HG03354 (cell line): ENCODE measurements around the gene VAPA.
"Not testable (repeated sequence)": the region's sequence is repeated elsewhere in the genome, so short reads cannot be mapped to it uniquely, and the experiment has no call there.

Experiments
- ATAC-seq: cut with Tn5 transposase; IDR thresholded peaks from one replicate; pipeline ENCODE4 v1.9.1; 2021; ENCODE audit warnings: mild to moderate bottlenecking; ENCODE audit not compliant: unreplicated experiment, poor library complexity, severe bottlenecking

Gene VAPA

DNA sequence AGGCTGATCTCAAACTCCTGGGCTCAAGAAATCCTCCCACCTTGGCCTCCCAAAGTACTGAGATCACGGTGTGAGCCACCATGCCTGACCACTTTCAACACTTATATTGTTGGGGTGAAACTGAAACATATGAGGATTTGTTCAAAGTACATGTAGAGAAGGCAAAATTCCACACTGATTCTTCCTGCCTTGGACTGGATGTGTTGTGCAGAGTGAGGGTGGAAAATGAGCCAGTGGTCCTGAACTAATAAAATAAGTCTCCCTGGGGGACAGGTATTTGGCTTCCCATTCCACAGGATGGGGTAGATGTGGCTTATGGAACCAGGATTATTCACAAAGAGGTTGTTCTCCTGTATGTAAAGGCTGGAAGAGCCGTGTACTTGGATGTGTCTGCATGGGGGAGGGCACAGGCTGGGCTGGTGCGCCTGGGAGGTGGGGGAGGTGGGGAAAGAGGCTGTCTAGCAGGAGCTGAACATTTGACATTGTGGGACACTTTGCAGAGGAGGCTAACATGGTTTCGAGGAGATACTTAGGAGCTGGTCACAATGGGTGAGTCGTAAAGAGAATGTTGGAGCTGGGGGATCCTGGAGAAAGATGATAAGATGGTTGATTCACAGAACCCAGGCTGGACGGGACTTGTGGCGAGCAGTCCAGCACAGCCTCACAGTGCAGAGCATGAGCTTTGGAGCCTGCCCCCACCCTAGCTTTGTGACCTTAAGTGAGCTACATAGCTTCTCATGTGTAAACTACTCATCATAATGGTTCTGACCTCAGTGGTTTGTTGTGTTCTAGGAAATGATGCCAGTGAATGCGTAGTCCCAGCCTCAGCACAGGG is 28.4 kb upstream of the VAPA start, which contains the start of gene TXNDC2:
Gene TXNDC2 (plus strand): TSS at position 804 of the 835 bp plus-strand sequence. CDS start 708 bp downstream, outside the sequence.
- ATAC-seq = no peak

DNA sequence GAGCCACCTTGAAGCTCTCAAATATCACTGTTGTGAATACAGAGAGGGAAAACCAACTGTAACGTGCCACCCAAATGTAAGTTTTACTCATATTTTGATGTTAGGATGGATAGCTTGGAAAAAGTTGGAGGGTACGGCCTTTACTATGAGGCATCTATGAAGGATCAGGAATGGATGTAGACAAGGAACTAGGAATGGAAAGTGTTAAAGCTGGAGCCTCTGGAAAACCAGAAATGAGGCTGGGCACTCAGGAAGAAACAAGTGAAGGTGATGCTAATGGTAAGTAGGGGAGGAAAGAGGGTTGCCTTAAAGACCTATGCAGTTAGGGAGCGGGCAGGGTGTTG is 27.8 kb upstream of the VAPA start:
- ATAC-seq = no peak

DNA sequence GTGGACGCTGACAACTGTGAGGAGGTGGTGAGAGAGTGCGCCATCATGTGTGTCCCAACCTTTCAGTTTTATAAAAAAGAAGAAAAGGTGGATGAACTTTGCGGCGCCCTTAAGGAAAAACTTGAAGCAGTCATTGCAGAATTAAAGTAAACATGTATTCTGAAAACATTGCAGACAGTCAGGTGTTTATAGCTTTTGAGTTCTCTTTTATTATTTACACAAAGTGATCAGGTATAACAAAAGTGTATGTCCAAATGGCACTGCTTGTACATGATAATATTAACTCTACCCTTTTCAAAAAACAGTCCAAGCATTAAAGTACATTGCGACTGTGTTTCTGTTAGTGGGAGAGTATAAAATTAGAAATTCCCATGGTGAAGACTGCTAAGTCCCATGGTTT is 25.8 kb upstream of the VAPA start:
- ATAC-seq = no peak

DNA sequence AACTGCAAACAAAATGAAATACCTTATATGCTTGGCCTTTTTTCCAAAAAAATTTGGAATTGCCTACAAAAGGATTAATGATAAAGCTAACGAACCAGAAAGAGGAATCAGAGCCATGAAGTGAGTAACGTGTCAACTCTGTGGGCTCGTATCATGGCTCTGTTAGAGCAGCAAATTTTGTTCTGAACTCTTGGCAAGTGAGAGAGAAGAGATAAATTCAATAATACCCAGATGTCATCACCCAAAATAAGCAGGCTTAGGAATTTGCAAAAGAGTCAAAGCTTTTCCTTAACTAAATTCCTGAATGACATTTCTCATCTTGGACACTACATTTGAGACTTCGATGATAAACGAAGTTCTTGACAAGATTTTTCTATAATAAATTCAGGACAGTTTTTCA is 23.6 kb upstream of the VAPA start:
- no peak for ATAC-seq

DNA sequence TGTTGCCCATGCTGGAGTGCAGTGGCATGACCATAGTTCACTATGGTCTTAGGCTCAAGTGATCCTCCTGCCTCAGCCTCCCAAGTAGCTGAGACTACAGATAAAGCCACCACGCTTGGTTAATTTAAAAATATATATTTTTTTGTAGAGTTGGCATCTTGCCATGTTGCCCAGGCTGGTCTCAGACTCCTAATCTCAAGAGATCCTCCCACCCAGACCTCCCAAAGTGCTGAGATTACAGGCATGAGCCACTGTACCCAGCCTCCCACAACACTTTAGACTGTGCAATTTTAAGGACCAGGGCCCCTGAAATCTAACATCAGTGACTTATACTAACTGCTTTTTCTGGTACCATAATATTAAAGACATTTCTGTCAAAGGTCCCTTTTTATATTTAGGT is 22.9 kb upstream of the VAPA start:
- ATAC-seq = no peak

DNA sequence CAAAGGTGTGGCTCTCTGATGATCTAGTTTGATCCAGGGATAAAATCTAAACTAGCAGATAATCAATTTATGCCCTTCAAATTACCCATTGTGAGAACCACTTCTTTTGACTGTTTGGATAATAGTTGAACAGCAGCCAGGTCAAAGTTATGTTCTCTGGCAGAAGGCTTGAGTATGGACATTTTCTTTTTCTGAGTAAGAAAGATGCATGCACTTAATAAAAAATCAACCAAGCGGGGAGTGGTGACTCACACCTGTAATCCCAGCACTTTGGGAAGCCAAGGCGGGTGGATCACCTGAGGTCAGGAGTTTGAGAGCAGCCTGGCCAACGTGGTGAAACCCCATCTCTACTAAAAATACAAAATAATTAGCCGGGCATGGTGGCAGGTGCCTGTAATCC is 22.3 kb upstream of the VAPA start:
- ATAC-seq = not testable (repeated sequence)

DNA sequence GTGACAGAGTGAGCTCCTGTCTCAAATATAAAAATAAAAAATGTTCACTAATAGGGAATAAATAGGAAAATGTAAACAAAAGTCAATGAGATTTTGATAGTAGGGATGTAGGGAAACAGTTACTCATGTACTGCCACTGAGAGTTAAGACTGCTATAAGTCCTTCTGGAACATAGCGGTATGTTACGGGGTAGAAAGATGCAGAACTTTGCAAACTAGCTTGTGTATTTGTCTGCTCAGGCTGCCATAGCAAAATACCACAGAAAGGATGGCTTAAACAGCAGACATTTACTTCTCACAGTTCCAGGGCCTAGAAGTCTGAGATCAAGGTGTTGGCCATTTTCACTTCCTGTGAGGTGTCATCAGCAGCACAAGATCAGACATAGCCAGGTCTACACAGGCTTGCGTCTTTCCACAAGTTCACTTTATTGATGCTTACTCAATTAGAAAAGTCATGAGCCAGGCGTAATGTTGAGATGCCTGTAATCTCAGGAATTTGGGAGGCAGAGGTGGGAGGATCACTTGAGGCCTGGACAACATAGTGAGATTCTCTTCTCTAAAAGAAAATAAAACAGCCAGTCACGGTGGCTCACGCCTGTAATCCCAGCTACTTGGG is 19.3 kb upstream of the VAPA start:
- ATAC-seq = no peak

DNA sequence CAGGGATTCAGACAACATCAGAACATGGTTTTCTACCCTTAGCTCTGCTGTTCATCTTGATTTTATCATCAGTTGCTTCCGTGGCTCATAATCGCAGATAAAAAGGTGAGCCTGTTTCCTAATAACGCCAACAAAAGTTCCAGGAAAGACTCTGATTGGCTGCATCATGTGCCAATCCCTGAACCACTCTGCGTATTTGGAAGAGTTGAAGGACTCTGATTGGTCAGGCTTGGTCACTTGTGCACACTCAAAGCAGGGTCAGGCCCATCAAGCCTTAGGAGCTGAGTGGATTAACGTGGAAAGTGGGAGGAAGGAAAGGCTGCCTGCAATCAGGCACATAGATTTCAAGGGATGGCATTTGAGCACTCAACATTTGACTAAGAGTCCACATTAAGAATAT is 16.7 kb upstream of the VAPA start:
- ATAC-seq = no peak

DNA sequence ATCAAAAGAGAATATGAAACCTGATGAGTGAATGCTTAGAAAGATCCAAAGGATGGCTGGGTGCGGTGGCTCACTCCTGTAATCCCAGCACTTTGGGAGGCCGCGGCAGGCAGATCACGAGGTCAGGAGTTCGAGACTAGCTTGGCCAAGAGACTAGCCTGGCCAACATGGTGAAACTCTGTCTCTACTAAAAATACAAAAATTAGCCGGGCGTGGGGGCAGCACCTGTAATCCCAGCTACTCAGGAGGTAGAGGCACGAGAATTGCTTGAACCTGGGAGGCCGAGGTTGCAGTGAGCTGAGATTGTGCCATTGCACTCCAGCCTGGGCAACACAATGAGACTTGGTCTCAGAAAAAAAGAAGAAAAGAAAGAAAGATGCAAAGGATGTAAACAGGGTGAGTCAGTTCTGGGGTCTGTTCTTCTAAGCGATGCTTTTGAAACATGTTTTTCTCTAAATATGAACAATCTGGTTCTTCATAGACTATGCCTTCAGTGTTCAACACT is 16.0 kb upstream of the VAPA start:
- ATAC-seq = not testable (repeated sequence)

DNA sequence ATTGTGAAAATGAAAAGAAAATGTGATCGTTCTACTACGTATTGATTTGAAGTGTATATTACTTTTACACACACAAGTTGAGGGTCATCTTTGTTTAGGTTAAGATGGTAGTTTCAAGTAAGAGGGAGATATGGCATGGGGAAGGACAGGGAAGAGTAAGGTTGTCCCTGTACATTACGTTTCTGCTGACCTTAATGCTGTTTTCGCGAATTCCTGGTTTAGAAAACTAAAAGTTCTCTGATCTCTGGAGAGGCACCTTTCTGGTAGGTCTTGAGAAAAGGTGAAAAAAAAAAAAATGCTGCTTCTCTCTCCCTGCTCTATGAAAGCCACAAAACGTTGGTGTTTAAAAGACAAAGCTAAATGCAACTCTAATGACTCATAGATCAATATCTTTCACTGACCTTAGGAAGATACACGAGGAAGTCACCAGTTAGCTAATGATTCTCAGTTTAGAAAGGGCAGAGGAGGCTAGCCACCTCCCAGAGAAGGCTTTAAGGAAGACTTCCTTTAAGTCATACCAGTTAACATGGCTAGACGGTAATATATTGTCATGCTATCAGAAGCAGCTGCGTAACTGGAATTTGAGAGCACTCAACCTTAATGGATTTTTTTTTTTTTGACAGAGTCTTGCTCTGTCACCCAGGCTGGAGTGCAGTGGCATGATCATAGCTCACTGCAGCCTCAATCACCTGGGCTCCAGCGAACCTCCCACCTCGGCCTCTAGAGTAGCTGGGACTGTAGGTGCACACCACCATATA is 14.8 kb upstream of the VAPA start:
- no peak for ATAC-seq

DNA sequence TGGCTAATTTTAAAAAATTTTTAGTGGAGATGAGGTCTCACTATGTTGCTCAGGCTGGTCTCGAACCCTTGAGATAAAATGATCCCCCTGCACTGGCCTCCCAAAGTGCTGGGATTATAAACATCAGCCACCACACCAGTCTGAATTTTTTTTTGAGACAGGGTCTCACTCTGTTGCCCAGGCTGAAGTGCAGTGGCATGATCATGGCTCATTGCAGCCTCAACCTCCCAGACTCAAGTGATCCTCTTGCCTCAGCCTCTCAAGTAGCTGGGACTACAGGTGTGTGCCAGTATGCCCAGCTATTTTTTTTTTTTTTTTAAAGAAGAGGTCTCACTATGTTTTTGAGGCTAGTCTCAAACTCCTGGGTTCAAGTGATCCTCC is 14.3 kb upstream of the VAPA start:
- ATAC-seq = not testable (repeated sequence)

DNA sequence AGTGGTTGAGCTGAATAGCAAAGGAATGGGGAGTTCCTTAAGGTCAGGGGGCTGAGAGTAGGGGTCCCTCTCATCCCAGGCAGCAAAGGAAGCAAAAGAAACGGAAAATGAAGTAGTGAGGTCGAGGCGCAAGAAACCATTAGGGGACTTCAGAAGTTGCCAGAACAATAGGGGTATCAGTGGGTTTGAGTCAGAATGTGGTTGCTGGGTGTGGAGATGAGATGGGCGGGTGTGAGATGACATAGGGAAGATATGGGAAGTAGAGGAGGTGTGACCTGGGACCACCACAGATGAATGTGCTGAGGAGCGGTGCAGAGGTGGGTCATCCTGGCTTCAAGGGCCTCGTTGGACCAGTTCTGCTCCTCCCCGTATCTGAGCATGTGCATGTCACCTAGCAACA is 13.1 kb upstream of the VAPA start:
- ATAC-seq = no peak

DNA sequence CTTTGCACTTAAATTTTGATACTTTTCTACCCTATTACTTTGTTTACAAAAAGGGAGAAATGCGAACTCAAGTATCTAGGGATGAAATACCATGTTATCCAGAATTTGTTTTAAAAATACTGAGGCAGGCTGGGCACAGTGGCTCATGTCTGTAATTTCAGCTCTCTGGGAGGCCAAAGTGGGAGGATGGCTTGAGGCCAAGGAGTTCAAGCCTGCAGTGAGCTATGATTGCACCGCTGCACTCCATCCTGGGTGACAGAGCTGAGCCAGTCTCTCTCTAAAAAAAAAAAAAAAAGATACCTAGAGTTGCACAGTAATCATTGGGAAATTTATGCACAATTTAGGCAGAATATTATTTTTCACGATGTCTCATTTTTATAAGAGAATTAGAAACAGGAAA is 12.4 kb upstream of the VAPA start:
- no peak for ATAC-seq

DNA sequence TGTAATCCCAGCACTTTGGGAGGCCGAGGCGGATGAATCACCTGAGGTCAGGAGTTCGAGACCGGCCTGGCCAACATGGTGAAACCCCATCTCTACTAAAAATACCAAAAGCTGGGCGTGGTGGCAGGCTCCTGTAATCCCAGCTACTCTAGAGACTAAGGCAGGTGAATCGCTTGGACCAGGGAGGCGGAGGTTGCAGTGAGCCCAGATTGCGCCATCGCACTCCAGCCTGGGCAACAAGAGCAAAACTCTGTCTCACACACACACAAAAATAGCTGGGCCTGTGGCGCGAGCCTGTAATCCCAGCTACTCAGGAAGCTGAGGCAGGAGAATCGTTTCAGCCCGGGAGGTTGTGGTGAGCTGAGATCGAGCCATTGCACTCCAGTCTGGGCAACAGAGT is 11.6 kb upstream of the VAPA start:
- ATAC-seq = not testable (repeated sequence)

DNA sequence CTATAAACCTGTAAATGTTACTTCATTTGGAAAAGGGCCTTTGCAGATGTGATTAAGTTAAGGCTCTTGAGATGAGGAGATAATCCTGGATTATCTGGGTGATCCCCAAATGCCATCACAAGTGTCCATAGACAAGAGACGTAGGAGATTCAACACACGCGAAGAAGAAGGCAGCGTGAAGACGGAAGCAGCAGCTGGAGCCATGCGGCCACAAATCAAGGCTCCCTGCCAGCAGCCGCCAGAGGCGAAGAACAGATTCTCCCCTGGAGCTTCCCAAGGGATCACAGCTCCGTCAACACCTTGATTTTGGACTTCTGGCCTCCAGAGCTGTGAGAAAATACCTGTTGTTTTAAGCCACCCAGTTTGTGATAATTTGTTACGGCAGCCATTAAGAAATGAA is 11.0 kb upstream of the VAPA start:
- no peak for ATAC-seq

DNA sequence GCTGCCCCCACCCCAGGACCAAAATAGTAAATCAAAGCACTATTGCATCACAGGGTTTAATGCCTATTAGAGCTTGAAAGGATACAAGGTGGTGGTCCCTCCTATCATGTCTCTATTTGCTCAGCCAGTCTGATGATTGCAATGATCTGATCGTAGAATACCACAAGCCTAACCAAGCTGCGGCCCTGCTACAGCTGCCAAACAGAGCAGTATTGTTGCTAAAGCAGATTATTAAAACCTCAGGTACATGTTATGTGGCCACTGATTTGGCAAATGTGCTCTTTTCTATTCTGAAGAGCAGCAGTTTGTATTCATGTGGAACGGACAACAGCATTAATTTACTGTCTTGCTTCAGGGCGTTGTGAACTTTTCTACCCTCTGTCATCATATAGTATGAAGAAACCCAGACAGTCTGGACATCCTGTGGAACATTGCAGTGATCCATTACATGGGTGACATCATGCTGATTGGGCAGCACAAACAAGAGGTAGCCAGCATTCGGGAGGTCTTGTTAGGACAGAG is 8.4 kb upstream of the VAPA start:
- no peak for ATAC-seq

DNA sequence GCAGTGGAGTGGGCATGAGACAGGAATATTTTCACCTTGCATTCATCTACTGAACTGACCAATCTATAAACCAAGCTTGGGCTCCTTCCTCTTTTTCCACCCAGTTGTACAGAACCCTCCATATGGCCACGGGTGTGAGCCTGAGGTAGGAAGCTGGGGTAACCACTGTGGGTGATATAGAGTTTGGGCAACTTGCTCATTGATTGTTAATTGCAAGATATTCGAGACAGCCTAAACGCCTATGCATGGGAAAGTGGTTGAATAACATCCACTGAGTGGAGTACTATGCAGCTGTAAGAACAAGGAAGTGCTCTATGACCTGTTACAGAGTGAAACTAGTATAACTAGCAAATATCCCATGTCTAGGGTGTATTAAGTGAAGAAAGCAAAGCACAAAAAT is 7.3 kb upstream of the VAPA start:
- ATAC-seq = no peak

DNA sequence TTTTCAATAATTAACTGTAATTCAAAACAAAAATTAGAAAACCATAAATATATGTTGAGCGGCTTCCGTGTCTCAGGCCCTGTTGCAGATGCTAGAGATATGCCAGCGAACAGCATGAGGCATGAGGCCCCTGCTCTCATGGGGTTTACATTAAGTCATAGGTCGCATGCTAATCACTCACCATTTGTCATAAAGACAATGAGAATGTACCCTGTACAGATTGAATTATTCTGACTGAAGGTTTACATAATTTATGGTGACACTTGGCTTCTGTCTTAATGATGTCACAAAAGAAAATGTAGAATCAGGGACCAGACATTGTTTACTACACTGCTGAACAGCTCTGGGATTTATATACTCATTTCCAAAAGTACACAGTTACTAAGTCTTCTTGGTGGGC is 5.9 kb upstream of the VAPA start:
- ATAC-seq = no peak

DNA sequence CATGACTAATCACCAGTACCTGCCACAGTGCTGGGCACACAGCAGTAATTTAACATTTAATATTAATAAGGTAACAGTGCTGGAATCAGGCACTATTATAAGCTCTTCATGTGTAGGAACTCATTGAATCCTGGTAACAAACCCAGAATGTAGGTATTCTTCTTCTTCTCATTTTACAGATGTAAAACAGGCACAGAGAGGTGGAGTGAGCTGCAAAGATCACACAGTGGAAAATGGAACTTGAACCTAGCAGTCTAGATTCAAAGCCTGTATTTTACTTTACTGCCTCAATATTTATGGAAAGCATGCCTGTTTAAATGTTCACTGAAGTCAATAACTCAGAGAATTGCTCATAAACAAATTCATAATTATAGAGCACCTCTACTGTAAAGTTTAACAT is 3.7 kb upstream of the VAPA start:
- no peak for ATAC-seq

DNA sequence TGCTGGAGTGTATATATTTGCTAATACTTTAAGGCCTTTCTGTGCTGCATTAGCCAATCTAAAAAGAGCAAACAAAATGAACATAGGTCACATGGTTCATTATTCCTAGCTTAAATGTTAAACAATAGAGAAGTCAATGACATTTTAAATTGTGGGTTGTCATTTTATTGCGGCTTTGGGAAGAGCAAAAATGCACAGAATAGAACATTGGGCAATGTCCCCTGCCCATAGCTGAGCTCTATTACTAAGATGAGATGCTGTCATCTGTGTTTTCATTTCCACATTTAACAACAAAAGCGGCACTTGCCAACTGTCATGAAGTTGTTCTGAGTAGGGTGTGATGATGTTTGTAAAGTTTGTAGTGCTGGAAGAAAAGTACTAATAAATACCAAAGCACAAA is 3.2 kb upstream of the VAPA start:
- no peak for ATAC-seq
